ENCODE results near the gene SCFD2.

The SCFD2 gene

DNA sequence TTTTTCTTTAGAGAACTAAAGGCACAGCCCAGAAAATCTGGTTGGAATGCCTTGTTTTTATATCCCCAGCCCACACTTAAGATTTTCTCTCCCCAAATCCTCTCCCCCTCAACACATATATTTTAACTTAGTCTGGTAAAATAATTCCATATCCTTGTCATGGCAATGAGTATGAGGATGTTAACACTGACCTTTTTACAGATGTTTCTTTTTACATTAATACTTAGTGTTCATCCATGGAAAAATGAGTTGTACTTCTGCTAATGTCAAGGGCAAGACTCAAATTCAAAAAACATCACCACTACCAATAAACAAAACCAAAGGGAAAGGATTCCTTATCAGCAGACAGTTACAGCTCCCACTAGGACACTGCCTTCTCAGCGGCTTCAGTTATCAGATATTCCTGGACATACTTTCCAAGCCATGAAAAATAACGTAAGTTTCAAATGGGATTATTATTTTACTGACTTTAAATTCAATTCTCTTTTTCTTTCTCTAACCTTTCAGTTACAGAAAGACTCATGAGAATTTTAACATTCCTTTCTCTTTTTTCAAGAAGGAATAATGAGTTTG, 420.4 kb downstream of the SCFD2 start:
- no peak for DNase-seq

DNA sequence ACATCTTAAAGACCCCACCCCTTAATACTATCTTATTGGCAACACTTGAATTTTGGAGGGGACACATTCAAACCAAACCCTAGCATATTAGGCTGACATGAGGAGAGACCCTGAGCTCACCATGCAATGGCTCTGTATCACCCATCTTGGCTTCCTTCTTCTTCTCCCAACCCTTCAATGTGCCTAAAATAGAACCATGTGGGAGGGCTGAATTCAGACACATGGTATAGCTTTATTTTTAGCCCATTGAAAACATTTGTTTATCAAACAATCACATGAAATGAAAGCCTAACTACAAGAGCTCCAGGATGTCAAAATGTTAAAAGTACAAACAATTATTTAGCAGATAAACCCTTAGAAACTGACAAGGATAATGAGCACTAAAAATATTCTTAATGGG, 422.2 kb downstream of the SCFD2 start:
- no peak for DNase-seq

DNA sequence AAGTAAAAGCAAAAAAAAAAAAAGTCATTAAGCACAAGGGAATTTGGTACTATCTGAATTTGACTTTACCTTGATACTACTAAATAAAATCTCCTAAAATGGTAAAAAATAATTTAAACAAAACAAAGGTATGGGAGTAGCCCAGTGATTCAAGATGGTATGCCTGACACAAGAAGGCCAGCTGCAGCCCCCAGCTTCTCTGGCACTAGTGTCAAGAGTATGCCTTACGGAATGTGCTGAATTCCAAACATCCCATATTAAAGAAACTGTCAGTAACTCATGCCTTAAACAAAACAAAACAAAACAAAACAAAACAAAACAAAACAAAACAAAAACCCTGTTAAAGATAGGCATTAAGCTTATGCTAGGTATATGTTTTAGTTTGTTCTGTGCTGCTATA, 422.9 kb downstream of the SCFD2 start:
- no peak for DNase-seq

DNA sequence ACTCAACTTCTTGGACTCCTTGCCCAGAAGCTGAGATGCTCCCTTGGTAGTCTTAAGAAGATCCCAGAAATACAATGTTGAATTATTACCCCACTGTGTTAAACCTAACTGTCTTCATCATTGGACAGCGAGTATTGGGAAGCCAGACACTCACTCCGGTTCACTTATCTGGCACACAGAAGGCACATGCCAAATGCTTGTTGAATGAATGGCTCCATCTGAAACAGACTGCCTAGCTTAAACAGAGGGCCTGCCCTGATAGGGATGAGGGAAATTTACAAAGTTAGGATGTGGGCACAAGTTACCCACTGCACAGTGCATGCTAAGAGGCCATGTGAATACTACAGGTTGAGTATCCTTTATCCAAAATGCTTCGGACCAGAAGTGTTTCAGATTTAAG, 424.4 kb downstream of the SCFD2 start:
- no peak for DNase-seq

DNA sequence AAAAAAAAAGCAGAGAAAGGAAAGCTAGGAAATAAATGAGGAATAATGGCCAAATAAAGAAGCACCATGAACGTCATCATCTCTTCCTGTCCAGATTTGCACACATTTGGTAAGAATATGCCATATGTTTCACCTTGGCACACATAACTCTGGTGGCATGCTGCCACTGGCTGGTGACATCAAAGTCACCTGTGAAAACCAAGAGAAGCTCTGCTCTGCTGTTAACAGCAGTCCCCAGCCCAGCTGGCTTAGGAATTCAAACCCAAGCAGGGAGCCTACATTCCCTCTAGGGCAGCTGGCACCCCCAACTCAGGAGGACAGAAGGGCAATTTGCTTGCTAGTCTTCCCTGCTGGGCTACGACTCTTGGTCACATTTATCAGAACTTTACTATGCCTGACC, 426.1 kb downstream of the SCFD2 start:
- DNase-seq: no peak

DNA sequence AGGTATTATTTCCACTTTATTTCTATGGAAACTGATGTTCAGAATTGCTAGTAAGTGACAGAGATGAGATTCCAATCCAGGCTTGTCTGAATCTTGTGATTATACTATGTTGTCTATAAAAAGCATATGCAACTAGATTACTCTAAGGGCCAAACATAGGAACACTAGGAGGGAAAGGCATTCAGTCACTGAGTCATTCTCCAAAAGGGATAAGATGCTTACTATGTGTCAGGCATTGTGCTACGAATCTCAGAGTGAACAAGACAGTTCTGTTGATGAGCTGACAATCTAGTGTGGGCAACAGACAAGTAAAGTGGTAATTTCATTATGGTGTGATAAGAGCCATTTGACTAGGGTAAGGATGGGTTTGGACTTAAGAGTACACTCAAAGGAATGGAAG, 426.5 kb downstream of the SCFD2 start:
- no peak for DNase-seq

DNA sequence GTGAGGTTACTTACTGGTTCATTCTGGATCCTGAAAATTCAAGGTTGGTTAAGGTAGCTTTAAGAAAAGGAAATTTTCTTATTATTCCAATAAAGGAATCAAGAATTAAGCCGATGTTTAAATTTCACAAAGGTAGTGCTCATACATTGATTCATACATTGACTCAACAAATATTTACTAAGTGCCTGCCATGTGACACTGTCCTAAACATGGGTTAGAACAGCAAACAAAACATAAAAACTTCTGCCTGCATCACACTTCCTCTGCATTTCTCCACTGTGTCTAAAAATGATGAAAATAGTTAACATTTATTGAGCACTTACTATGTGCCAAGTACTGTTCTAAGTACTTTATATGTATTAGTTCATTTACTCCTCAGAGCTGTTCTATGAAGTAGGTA, 428.0 kb downstream of the SCFD2 start:
- no peak for DNase-seq

DNA sequence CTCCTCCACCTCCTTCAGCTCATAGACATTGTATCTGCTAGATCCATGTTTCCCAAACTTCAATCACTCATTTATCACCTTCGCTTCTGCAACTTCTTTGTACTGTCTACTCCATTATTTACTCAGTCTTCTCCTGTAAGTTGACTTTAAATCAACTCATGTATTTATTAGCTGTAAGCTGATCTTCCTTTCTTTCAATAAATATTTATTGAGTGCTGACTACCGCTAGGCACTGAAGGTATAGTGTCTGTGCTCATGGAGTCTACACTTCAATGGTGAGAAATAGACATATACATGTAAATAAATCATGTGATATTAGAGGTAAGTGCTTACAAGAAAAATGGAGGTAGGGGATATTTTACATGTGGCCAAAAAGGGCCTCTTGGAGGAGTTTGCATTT, 429.1 kb downstream of the SCFD2 start:
- DNase-seq: no peak

DNA sequence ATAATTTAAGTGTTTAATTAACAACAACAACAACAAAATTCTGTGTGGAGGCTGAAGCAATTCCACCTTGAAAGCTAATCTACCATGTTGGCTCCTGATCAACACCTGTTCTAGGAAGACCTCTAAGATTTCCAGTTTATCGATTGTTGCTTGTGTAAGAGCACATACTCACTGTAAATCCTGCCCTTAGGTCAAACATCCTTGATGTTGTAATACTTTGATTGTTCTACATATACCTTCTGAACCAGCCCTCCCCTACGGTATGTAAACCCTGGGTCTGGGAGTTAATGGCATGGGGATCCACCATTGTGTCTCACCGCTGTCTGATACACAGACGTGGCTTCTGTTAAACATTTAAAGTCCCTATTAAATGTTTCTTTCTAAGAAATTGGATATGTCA, 430.5 kb downstream of the SCFD2 start:
- no peak for DNase-seq

DNA sequence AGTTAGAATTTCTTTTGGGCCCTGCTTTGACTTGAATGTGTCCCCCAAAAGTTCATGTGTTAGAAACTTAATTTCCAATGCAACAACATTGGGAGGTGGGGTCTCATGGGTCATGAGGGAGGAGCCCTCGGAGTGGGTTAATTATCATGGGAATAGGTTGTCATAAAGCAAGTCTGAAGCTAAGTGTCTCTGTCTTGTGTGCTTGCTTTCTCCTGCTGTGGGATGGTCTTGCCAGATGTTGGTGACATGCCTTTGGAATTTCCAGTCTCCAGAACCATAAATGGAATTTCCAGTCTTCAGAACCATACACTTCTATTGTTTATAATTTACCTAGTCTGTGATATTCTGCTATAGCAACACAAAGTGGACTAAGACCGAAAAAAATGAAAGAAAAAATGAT, 432.1 kb downstream of the SCFD2 start:
- no peak for DNase-seq

DNA sequence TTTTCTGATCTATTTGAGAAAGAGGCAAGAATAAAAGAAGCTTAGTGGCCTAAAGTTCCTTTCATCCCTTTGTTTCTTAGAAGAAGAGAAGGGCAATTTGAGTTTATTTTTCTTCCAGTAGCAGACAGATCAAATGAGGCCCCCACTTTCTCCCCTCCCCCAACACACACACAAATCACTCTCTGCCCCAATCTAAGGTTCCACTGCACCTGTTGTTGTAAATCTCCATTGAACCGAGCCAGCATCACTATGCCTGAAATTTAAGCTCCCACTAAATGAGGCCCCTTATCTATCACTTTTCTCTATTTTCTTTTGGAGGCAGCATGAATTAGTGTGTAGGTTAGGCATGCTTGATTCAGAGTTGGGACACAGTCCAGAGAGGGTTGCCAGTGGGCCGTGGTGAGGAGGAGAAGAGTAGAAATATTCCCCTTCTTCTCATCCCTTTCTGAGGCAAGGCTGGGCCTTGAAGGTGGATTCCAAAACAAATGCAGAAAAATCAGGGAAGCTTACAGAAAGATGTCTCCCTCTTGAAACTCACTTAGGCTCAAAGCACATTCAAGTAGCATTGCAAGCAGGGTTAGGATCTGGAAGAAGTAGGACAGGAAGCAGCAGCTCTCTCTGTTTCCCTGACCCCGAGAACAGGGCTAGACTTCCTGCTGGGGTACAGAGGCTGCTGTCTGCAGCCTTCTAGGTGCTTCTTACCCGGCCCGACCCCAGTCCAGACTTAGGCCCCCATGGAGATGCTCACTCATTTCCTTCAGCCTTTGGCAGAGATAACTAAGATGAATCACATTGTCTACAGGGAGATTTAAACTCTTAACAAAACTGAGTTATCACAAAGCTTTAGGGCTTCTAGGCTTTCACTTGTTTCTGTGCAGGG, 433.0 kb downstream of the SCFD2 start:
- DNase-seq: no peak

DNA sequence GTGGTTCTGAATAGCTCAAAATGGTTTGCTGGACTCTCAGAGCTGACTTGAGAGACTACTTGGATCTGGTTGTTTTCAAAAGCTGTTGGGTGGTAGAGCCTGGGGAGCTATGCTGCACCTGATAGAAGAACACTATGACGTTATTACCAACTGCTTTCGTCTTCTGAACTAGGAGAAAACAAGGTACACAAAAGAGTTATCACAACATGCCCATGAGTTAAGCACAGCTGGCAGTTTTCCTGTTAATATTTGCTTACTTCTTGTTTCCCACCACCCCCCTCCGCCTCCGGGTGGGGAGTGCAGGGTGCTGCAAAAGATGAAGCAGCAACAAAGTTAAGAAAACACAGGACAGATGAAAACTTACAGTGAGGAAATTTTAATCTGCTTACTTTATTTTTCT, 434.6 kb downstream of the SCFD2 start:
- DNase-seq: no peak

DNA sequence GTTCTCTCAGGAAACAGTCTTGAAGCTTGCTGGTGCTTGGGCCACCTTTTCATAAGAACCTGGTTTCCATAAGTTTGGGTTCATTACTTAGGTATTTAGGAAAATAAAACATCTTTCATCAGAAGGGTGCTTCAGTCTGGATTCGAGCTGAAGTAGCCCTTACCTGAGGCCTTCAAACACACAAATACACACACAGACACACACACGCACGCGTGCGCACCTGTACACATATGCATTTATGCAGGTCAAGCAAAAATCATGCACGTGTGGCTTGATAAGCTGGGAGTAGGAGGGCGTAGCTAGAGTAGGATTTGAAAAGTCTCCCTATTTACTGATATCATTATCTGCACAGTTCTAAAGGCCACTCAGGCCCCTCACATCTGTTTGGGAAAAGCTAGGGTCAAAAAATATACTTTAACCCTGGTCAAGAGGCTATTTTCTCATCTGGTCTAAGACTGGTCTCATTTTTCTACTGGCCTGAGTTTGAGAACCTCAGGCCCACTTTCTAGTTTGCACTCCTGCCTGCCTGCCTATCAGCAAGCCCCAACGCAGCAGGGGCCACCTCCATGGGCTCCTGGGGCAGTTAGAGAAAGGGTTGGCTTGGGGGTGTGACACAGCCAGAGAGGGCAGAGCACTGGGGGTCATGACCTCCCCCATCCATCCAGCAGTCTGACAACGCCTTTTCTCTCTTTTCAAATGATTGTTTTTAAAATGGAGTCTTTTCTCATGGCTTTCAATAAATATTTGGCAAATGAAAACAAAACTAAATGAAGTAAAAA, 439.5 kb downstream of the SCFD2 start:
- no peak for DNase-seq

DNA sequence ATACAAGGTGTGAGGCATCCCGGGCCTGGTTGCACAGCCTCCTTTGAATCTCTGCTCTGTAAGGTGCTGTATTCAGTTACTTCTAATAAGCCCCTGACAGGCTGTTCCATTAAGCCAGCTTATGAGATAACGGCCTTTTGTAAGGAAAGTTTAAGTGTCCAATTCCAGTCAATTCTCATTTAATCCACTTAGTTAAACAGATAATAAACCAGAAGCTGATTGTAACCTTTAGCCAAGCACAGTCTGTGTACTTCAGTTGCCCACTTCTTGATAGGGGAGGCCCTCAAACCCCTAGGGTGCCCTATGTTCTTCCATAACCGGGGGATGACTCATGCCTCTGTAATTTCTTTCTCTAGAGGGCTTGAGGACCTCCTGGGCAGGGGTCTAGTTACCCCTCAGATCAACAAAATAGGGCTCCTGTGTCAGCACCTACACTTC, 440.3 kb downstream of the SCFD2 start:
- DNase-seq: no peak

DNA sequence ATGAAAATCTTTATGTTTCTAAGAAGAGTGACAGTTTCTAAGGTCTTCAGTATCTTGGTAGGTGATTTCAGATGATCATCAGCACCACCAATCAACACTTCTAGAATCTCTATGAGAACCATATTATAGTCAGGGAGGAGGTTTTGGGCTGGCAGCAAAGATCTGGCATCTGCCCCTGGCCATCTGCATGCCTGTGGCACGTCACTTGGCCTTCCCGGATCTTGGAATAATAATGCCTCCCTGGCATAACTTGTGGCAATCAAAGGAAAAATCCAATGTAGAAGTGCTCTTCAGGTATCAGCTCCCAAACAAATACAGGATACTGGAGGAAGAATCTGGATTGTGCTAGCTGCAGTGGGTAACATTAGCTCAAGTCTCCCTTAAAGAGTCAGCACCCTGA, 446.4 kb downstream of the SCFD2 start:
- no peak for DNase-seq

DNA sequence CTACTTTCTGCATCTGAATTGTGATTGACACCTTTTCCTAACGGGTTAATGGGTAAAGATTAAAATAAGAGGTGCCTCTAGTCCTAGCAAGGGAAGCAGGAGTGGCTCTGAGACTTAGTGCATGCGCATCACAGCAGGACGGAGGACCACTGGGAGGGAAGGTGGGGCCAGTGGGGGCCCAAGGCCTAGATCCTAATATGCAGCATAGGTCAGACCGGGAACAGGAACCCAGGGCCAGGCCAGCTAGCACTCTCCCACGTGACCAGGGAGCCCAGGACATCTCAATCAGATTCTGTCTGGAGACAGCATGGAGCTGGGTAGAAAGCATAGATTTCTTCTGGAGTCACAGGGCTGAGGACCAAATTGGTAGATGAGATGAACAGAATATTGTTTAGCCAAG, 448.0 kb downstream of the SCFD2 start:
- no peak for DNase-seq

DNA sequence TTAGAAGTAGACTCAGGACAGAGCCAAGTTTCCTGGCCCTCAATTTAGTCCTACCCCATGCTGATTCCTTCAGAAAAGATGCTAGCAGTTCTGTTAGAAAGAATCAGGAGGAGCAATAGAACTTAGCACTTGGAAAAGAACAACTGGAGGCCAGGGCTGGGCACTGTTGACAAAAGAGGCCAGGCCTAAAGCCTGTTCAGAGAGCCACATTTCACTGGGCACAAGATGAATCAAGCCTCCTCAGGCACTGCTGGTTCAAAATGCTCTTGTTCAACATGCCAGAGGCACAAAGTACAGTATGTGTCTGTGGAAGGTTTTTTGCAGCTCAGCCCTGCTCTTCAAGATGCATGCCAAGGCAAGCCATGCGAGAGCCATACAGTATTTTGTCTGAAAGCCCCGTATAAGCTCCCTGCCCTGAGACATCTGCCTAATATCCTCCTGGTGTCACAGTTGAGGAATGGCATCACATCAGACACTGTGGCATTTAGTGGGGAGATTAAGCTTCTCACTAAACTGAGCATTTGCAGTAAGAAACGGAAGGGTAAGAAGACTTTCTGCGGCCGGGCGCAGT, 450.0 kb downstream of the SCFD2 start:
- no peak for DNase-seq

DNA sequence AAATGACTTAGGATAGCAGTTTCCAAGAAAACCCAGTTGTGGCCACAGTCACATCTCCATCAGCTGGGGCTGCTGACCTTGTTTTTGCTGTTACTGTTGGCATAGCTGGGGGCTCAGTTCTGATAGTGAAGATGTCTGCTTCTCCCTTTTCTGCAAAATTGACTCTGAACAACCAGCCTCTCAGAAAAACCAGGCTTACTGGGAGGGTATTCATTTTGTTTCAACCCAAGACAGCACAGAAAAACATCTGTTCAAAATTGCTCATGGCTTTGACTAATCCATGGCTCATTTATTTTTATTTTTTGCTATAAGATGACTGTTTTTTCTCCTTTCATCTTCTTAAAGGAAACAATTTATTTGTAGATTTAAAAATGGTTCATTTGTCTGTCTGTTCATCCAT, 450.7 kb downstream of the SCFD2 start:
- no peak for DNase-seq

DNA sequence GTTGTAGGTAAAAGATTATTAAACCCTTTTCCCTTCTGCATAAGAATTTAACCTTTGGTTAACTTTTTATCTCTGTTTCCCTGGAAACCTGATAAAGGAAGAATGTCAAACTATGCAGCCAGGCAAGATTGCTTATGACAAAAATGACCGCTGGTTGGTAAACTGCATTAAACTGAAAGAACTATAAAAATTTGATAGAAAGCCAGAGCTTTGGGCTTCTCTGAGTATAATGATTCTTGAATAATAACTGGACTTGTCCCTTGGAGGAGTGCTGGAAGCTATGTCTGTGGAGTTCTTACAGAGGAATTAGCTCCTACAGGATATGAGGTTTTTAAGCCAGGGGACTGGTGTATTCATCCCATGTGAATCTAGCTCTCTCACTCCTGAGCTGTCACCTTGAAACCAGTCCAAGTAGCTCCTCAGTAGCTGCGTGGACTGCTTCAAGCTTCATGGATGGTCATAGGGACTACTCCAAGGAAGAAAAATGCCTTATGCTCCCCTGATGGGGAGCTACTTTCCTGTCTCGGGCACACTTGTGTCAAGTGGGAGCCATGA, 451.7 kb downstream of the SCFD2 start:
- DNase-seq: no peak

DNA sequence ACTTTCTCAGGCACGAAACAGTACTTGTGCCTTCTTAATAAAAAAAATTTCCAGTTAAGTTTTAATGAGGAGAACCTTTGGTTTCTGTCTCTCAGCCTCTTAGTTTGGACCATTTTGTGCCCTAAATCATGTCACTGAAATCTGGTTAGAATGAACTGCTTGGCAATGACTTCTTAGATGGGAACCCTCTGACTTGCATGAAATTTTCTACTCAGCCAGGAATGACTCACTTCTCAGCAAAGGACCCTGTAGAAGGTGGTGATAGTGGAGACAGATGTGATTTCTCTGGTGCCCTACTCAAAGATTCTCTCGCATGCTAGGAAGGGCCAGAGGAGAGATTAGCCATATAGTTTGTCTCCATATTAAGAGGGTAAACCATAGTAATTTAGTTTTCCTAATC, 453.3 kb downstream of the SCFD2 start:
- no peak for DNase-seq

DNA sequence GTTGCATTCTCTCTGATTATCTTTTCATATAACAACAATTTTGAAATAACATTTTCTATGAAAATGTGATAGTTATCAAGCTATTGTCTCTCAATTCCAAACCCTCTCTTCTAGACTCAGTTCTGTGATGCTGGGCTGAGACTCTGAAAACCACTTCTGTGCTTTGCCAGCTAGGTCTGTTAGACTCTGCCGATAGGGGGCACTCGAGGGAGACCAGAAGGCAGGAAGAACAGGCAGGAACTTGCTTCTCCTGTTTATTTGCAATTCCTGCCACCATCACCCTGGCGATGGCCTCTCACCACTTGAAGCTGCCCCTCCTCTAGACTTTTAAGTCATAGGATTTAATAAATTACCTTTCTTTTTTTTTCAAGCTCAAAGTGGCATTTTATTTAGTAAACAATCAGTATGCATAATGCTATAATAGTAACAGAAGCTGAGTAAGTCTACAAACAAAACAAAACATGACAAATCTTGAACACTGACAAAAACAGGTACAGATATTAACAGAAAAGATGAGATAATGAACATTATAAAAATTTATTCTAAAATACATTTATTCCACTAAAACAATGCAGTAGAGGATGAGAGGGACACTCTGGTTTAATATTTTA, 454.1 kb downstream of the SCFD2 start:
- DNase-seq: peak; percentile 18

DNA sequence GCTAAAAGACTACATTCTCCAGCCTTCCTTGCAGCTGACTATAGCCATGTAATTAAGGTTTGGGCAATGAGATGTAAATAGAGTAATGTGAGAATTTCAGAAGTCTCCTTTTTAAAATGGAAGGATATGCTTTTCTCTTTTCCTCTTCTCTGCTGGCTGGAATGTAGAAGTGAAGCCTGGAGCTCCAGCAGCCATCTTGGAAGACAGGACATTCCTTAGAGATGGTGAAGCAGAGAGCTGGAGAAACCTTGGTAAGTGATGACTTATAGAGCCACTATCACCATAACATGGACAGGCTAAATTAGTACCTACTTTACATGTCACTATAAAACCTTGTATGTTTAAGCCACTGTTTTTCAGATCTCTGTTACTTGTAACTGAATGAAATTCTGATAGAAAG, 455.7 kb downstream of the SCFD2 start:
- no peak for DNase-seq

DNA sequence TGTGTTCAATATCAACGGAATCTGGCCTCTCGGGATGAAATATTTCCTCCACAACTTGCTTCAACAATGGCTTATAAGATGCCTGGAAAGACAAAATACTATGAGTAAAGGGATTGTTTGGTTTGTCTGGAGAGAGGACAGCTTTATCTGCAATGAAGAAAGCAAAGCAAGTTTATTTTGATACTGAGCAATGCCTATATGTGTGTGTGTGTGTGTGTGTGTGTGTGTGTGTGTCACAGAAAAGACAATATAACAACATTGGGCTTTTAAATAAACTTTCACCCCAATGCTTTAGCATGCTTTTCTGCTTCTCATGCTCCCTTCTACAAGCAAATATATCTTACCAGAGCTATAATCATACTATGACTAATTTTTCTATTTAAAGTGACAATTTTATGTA, 458.4 kb downstream of the SCFD2 start:
- no peak for DNase-seq

Data from NCI-H526 treated with DMSO at 0.1 percent for 48 hours (cell line).